Prostate gland (tissue), 2 donors: ENCODE data around the gene OTUD7B.

Experiments used
- CTCF ChIP-seq, 4 experiments: fragments of 200-600 bp in 2 of 4; fragments of 450-650 bp in 2 of 4; sonication (generic) in 2 of 4; IDR thresholded peaks; 1 replicate in 3 of 4; 2 replicates in 1 of 4; pipeline ENCODE4 v1.5.1; 2016 to 2019; ENCODE audit warnings: antibody characterized with exemption in 4 of 4, mild to moderate bottlenecking in 2 of 4, moderate library complexity in 2 of 4
- POLR2A ChIP-seq: fragments of 450-650 bp; IDR thresholded peaks from one replicate; pipeline ENCODE4 v1.6.1; 2016; ENCODE audit warnings: antibody characterized with exemption, mild to moderate bottlenecking
- POLR2AphosphoS5 ChIP-seq: sonication (generic); formaldehyde crosslinking; IDR thresholded peaks from one replicate; pipeline ENCODE4 v1.6.1; 2017; ENCODE audit warnings: antibody characterized with exemption

DNA sequence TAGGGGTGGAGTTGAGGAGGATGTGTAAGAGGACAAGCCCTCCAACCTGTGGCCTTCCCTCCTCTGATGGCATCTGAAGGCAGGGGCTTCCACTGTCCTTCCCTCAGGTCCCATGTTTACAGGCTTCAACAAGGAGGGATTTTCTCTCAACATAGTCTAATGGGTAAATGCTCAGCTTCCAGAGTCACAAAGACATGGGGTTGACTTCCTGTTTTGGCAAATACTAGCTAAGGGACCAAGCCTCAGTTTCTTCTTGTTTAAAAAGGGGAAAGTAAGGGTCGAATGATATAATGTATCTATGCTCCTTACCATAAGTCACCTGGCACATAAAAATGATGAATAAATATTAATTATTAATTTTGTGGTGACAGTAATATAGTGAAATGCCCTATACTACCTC, 96.0 kb downstream of the OTUD7B start:
- no peak for TF ChIP-seq CTCF (IDR thresholded peaks at IDR 0.05)
- TF ChIP-seq POLR2AphosphoS5: no peak
- TF ChIP-seq POLR2A: no peak
